Natural killer cell (primary cell): ENCODE measurements around the gene SERPINE3. TPM values are rescaled to one million over a fixed set of nuclear protein-coding genes. Genes with fewer than 3 reads are reported as not detected.

Experiments used
- ATAC-seq, 3 donors: fragments of 150-1000 bp in 2 of 3; fragments of 200-7000 bp in 1 of 3; cut with Tn5 transposase; 1 replicate in 1 of 3; 2 replicates in 2 of 3; pipeline ENCODE4 v1.10.0; 2021; ENCODE audit warnings: mild to moderate bottlenecking in 2 of 3, moderate library complexity in 2 of 3
- DNase-seq, 2 donors: peaks; one replicate each; pipeline versions ENCODE4 v3.0.0 to v3.0.0-alpha.2; 2013 to 2021; ENCODE audit warnings: mixed read lengths in 1 of 2
- H3K27ac ChIP-seq: one replicate; pipeline ENCODE4 v1.5.1; 2013; ENCODE audit warnings: mild to moderate bottlenecking, low read length
- H3K27me3 ChIP-seq: one replicate; pipeline ENCODE4 v1.6.1; 2013; ENCODE audit warnings: low read length; ENCODE audit not compliant: control insufficient read depth, insufficient read depth
- H3K36me3 ChIP-seq: one replicate; pipeline ENCODE4 v1.6.1; 2013; ENCODE audit warnings: low read length; ENCODE audit not compliant: control insufficient read depth, insufficient read depth
- H3K4me1 ChIP-seq: one replicate; pipeline ENCODE4 v1.6.1; 2013; ENCODE audit warnings: low read length; ENCODE audit not compliant: control insufficient read depth, insufficient read depth
- H3K4me3 ChIP-seq: one replicate; pipeline ENCODE4 v1.5.1; 2013; ENCODE audit warnings: low read length
- H3K9me3 ChIP-seq: one replicate; pipeline ENCODE4 v1.6.1; 2013; ENCODE audit warnings: low read length; ENCODE audit not compliant: control insufficient read depth, insufficient read depth
- H3K27ac Mint-ChIP-seq, 2 donors: one replicate each; pipeline ENCODE4 v1.8.0; 2022; ENCODE audit warnings: mild to moderate bottlenecking in 2 of 2, mixed read lengths in 2 of 2, moderate library complexity in 1 of 2
- H3K27me3 Mint-ChIP-seq, 2 donors: one replicate each; pipeline ENCODE4 v1.8.0; 2022; ENCODE audit warnings: low read depth in 2 of 2, mixed read lengths in 2 of 2
- H3K36me3 Mint-ChIP-seq: one replicate; pipeline ENCODE4 v1.8.0; 2022; ENCODE audit warnings: mixed read lengths
- H3K4me1 Mint-ChIP-seq, 2 donors: one replicate each; pipeline ENCODE4 v1.8.0; 2022; ENCODE audit warnings: mixed read lengths in 2 of 2
- H3K4me3 Mint-ChIP-seq: one replicate; pipeline ENCODE4 v1.8.0; 2022; ENCODE audit warnings: mild to moderate bottlenecking, moderate library complexity, mixed read lengths
- H3K9me3 Mint-ChIP-seq, 2 donors: one replicate each; pipeline ENCODE4 v1.8.0; 2022; ENCODE audit warnings: mixed read lengths in 2 of 2
- WGBS: methylation state at CpG from one replicate; pipeline ENCODE4 v1.1.7; 2013; ENCODE audit warnings: missing lambda C conversion rate; ENCODE audit not compliant: insufficient coverage; 5-methylcytosine and 5-hydroxymethylcytosine counted together
- intact Hi-C: fragments of 100-400 bp; cut with micrococcal nuclease; formaldehyde crosslinking; loops from one replicate; pipeline ENCODE4 v1.14.2; 2022
- total RNA-seq, 4 donors: library from RNA; stranded (reverse); fragments of 120-200 nt in 1 of 4; gene quantifications; one replicate each; pipeline versions ENCODE4 v1.2.3 to v1.2.4, GENCODE V29; 2013 to 2022
- TF ChIP-seq, protein P1 (sequence below): fragments of 200-600 bp; IDR thresholded peaks from one replicate; pipeline ENCODE4 v1.8.0; 2022; ENCODE audit warnings: antibody characterized with exemption

Gene SERPINE3
- total RNA-seq, 3 donors from 2014 or later (not counting 1 experiment from before 2014, with no cell fraction given) = not detected

GRCh38 chr13:51308781-51309180, 30.7 kb upstream of the SERPINE3 start:
- TF ChIP-seq, protein P1, sequence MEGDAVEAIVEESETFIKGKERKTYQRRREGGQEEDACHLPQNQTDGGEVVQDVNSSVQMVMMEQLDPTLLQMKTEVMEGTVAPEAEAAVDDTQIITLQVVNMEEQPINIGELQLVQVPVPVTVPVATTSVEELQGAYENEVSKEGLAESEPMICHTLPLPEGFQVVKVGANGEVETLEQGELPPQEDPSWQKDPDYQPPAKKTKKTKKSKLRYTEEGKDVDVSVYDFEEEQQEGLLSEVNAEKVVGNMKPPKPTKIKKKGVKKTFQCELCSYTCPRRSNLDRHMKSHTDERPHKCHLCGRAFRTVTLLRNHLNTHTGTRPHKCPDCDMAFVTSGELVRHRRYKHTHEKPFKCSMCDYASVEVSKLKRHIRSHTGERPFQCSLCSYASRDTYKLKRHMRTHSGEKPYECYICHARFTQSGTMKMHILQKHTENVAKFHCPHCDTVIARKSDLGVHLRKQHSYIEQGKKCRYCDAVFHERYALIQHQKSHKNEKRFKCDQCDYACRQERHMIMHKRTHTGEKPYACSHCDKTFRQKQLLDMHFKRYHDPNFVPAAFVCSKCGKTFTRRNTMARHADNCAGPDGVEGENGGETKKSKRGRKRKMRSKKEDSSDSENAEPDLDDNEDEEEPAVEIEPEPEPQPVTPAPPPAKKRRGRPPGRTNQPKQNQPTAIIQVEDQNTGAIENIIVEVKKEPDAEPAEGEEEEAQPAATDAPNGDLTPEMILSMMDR = no peak
- no peak for DNase-seq
- H3K9me3 Mint-ChIP-seq = no peaks in the 10 kb centered on the region
- no peak overlapping the region for H3K27ac ChIP-seq
- WGBS = 53% methylated on average over 3 of the region's 6 CpGs
- no peaks in the 10 kb centered on the region for H3K4me1 ChIP-seq
- peaks cover 7 to 11% of the 10 kb centered on the region in 2 donors for H3K27me3 Mint-ChIP-seq
- ATAC-seq = peak in 1 of 3 donors; percentile 7
- no peak overlapping the region for H3K4me3 ChIP-seq
- H3K27ac Mint-ChIP-seq = no peak overlapping the region
- H3K36me3 ChIP-seq = no peaks in the 10 kb centered on the region
- no peaks in the 10 kb centered on the region for H3K36me3 Mint-ChIP-seq
- H3K27me3 ChIP-seq = no peaks in the 10 kb centered on the region
- H3K4me3 Mint-ChIP-seq = no peak overlapping the region
- no peaks in the 10 kb centered on the region for H3K4me1 Mint-ChIP-seq
- no peaks in the 10 kb centered on the region for H3K9me3 ChIP-seq
- intact Hi-C loops = no loop called here

DNA sequence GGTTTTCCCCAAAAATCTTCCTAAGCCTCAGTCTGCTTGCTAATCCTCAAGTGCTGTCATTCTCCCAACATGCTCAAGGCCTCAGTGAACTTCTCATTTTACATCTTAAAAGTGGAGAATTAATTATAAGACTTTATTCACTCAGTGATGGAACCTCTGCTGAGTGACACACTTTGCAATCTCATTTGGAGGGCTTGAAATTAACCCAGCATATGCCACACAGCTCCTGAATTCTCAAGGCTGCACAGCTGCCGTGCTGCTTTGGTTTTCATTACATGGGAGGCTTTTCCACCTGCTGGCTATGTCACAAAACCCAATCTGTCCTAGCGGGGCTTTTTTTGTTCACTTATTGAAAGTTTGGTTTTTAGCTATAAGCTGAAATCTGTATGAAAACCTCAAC, 28.3 kb upstream of the SERPINE3 start:
- DNase-seq = no peak
- H3K27ac Mint-ChIP-seq = no peak overlapping the region

DNA sequence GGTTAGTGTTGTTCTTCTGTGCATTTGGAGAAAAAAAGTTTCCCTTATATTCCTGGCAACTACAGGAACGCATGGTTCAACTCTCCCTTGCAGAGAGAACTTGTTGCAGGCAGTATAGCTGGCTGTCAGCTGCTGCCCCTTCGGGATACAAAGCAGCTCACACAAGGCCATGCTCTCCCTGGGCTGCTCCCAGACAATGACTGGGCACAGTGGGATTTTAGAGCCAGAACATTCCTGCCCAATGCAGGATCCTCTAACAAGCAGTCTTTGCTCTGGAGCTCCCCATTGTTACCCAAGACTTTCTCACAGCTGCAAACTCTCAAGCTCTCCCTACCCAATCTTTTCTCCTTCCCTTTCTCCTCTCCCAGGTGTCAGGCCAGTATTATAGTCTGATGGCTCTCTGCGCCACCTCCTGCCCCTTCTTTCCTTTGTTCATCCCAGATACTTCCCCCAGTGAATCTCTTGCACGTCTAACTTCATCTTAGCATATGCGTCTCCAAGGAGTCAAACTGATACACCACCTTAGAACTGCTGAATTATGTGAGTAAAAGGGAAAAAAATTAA, 27.5 kb upstream of the SERPINE3 start:
- WGBS = 94% methylated on average over 4 of the region's 5 CpGs
- ATAC-seq (no peak), DNase-seq (no peak)
- Mint-ChIP-seq H3K4me3 (no peak overlapping the region), H3K36me3 (no peaks in the 10 kb centered on the region), H3K4me1 (no peaks in the 10 kb centered on the region), H3K27me3 (peaks cover 7 to 15% of the 10 kb centered on the region in 2 donors), H3K9me3 (no peaks in the 10 kb centered on the region), H3K27ac (no peak overlapping the region)
- Histone ChIP-seq H3K27ac (no peak overlapping the region), H3K27me3 (no peaks in the 10 kb centered on the region), H3K36me3 (no peaks in the 10 kb centered on the region), H3K4me3 (no peak overlapping the region), H3K9me3 (no peaks in the 10 kb centered on the region), H3K4me1 (no peaks in the 10 kb centered on the region)
- intact Hi-C loops = no loop called here
- TF ChIP-seq, protein P1 = no peak

More for the DNA sequence above, 28.3 kb upstream of the SERPINE3 start:
- Mint-ChIP-seq H3K27me3 (peaks cover 7 to 15% of the 10 kb centered on the region in 2 donors), H3K36me3 (no peaks in the 10 kb centered on the region), H3K4me3 (no peak overlapping the region), H3K9me3 (no peaks in the 10 kb centered on the region), H3K4me1 (no peaks in the 10 kb centered on the region)
- H3K27ac ChIP-seq = no peak overlapping the region
- no peaks in the 10 kb centered on the region for H3K4me1 ChIP-seq
- H3K9me3 ChIP-seq = no peaks in the 10 kb centered on the region
- no peaks in the 10 kb centered on the region for H3K36me3 ChIP-seq
- no peaks in the 10 kb centered on the region for H3K27me3 ChIP-seq
- TF ChIP-seq, protein P1 = no peak
- WGBS = 80% methylated on average over 2 of the region's 2 CpGs
- no peak overlapping the region for H3K4me3 ChIP-seq
- intact Hi-C loops = no loop called here
- ATAC-seq = no peak

GRCh38 chr13:51313619-51314018, 25.9 kb upstream of the SERPINE3 start:
- Mint-ChIP-seq H3K27me3 (peaks cover 7 to 12% of the 10 kb centered on the region in 2 donors), H3K4me1 (no peaks in the 10 kb centered on the region), H3K9me3 (no peaks in the 10 kb centered on the region), H3K36me3 (no peaks in the 10 kb centered on the region), H3K4me3 (no peak overlapping the region), H3K27ac (no peak overlapping the region)
- WGBS = 100% methylated on average over 1 of the region's 1 CpG
- DNase-seq (no peak), ATAC-seq (no peak)
- no peaks in the 10 kb centered on the region for H3K36me3 ChIP-seq
- H3K4me3 ChIP-seq = no peak overlapping the region
- H3K4me1 ChIP-seq = no peaks in the 10 kb centered on the region
- no peaks in the 10 kb centered on the region for H3K9me3 ChIP-seq
- H3K27ac ChIP-seq = no peak overlapping the region
- TF ChIP-seq, protein P1 = no peak
- intact Hi-C loops = no loop called here
- H3K27me3 ChIP-seq = no peaks in the 10 kb centered on the region
